CD4-positive, alpha-beta memory T cell (primary cell): Measurements from ENCODE around the gene GABRB2. TPM values are rescaled to one million over a fixed set of nuclear protein-coding genes. Genes with fewer than 3 reads are reported as not detected.
A peak's percentile ranks its signal among the peaks of the same experiment; 100 is the strongest.

ENCODE experiments used
- CTCF ChIA-PET: fragments of 350-600 bp; sonication (Branson Sonifier 250); formaldehyde crosslinking; loops from one replicate; lab custom pipeline; 2021; ENCODE audit warnings: inconsistent platforms; ENCODE audit not compliant: partially characterized antibody; lab: Charles Lee
- POLR2A ChIA-PET: fragments of 350-600 bp; sonication (Branson Sonifier 250); formaldehyde crosslinking; loops from one replicate; lab custom pipeline; 2021; ENCODE audit not compliant: partially characterized antibody; lab: Charles Lee
- DNase-seq, 5 donors: peaks; one replicate each; pipeline versions ENCODE4 v3.0.0 to v3.0.0-alpha.2; 2020 to 2022; ENCODE audit warnings: mixed read lengths in 1 of 5
- H3K27ac ChIP-seq: one replicate; pipeline ENCODE4 v1.7.0; 2013; ENCODE audit warnings: low read depth, low read length
- H3K27me3 ChIP-seq: 2 replicates; pipeline ENCODE4 v1.7.0; 2013; ENCODE audit warnings: mild to moderate bottlenecking, low read length, moderate library complexity; ENCODE audit not compliant: insufficient read depth
- H3K36me3 ChIP-seq: 2 replicates; pipeline ENCODE4 v1.7.0; 2013; ENCODE audit warnings: mild to moderate bottlenecking, low read length, moderate library complexity; ENCODE audit not compliant: insufficient read depth
- H3K4me1 ChIP-seq: 2 replicates; pipeline ENCODE4 v1.7.0; 2013; ENCODE audit warnings: mild to moderate bottlenecking, low read length, moderate library complexity; ENCODE audit not compliant: insufficient read depth
- H3K4me3 ChIP-seq, 2 donors: one replicate each; pipeline ENCODE4 v1.7.0; 2013; ENCODE audit warnings: low read length in 2 of 2, mild to moderate bottlenecking in 1 of 2
- H3K9me3 ChIP-seq, 2 donors: one replicate each; pipeline ENCODE4 v1.7.0; 2013; ENCODE audit warnings: low read length in 2 of 2, control low read depth in 1 of 2; ENCODE audit not compliant: control insufficient read depth in 1 of 2
- H3K27ac Mint-ChIP-seq, 7 donors: one replicate each; pipeline ENCODE4 v1.8.0; 2020 to 2021; ENCODE audit warnings: mixed read lengths in 7 of 7, mild to moderate bottlenecking in 6 of 7, inconsistent platforms in 3 of 7, moderate library complexity in 3 of 7
- H3K27me3 Mint-ChIP-seq, 2 donors: one replicate each; pipeline ENCODE4 v1.8.0; 2020 to 2021; ENCODE audit warnings: mixed read lengths in 2 of 2
- H3K36me3 Mint-ChIP-seq, 2 donors: one replicate each; pipeline ENCODE4 v1.8.0; 2020 to 2021; ENCODE audit warnings: mixed read lengths in 2 of 2, inconsistent platforms in 1 of 2, mild to moderate bottlenecking in 1 of 2
- H3K4me1 Mint-ChIP-seq, 4 donors: one replicate each; pipeline ENCODE4 v1.8.0; 2020 to 2021; ENCODE audit warnings: mixed read lengths in 4 of 4, mild to moderate bottlenecking in 1 of 4
- H3K4me3 Mint-ChIP-seq, 8 donors: one replicate each; pipeline ENCODE4 v1.8.0; 2020 to 2021; ENCODE audit warnings: mixed read lengths in 8 of 8, mild to moderate bottlenecking in 7 of 8, moderate library complexity in 6 of 8, inconsistent platforms in 3 of 8
- H3K9me3 Mint-ChIP-seq, 8 donors: one replicate each; pipeline ENCODE4 v1.8.0; 2020 to 2021; ENCODE audit warnings: mixed read lengths in 8 of 8, mild to moderate bottlenecking in 5 of 8, inconsistent platforms in 3 of 8, moderate library complexity in 1 of 8
- intact Hi-C: fragments of 100-400 bp; cut with micrococcal nuclease; formaldehyde crosslinking; loops from one replicate; pipeline ENCODE4 v1.15.1; 2023
- polyA plus RNA-seq, 2 donors: library from polyadenylated mRNA; unstranded; fragments of 300-500 nt; fragmentation: Illumina TruSeq; gene quantifications; one replicate each; pipeline ENCODE4 v1.2.3, GENCODE V29; 2021
- total RNA-seq, 2 experiments: library from RNA; stranded (reverse); gene quantifications; one replicate each; pipeline ENCODE4 v1.2.3, GENCODE V29; 2021

Gene GABRB2
- total and polyA plus RNA-seq, 4 experiments from 2014 or later: not detected

DNA sequence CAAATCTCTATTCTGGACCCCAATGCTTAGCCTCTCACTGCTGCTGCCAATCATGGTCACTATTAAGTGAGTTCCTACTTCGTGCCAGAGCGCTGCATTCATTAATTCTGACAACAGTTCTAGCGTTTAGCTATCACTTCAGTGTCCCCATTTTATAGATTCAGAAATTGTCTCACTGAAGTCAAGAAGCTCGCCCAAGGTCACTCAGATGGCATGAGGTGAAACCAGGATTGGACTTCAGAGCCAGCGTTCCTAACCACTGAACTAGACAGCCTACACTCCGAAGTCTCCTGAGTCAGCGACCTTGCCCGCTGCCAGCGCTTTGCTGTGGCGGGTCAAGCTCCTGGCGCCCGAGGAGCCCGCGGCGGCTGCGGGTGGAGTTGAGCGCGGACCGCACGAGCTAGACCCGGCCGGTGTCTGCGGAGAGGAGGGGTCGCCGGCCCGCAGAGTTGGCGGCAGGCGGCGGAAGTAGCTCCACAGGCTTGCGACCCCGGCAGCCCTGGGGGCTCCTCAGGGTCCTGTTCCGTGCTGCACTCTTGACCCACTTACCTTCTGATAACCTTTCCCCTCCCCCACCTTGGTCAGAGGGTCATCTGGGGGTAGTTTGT lies 2.1 kb upstream of the GABRB2 start:
- Mint-ChIP-seq H3K36me3 (peaks cover 0 to 6% of the 10 kb centered on the region in 2 donors), H3K4me3 (peak overlapping the region in 2 of 8 donors; percentile 54), H3K4me1 (peaks cover 0 to 15% (median 7%) of the 10 kb centered on the region in 4 donors), H3K9me3 (peaks cover 0 to 23% (median 9%) of the 10 kb centered on the region in 8 donors), H3K27ac (no peak overlapping the region), H3K27me3 (peaks cover 31 to 38% of the 10 kb centered on the region in 2 donors)
- no peaks in the 10 kb centered on the region for H3K36me3 ChIP-seq
- CTCF ChIA-PET: no interaction called here
- H3K9me3 ChIP-seq: no peaks in the 10 kb centered on the region
- intact Hi-C loops: loop anchor here (10.0 kb wide), 2 partner anchors 1114 to 1796 kb away; no protein-coding TSS in a partner anchor
- peaks cover 16% of the 10 kb centered on the region for H3K27me3 ChIP-seq
- H3K4me1 ChIP-seq: peaks cover 4% of the 10 kb centered on the region
- no peak for DNase-seq
- POLR2A ChIA-PET: no interaction called here
- H3K4me3 ChIP-seq: no peak overlapping the region
- H3K27ac ChIP-seq: no peak overlapping the region

DNA sequence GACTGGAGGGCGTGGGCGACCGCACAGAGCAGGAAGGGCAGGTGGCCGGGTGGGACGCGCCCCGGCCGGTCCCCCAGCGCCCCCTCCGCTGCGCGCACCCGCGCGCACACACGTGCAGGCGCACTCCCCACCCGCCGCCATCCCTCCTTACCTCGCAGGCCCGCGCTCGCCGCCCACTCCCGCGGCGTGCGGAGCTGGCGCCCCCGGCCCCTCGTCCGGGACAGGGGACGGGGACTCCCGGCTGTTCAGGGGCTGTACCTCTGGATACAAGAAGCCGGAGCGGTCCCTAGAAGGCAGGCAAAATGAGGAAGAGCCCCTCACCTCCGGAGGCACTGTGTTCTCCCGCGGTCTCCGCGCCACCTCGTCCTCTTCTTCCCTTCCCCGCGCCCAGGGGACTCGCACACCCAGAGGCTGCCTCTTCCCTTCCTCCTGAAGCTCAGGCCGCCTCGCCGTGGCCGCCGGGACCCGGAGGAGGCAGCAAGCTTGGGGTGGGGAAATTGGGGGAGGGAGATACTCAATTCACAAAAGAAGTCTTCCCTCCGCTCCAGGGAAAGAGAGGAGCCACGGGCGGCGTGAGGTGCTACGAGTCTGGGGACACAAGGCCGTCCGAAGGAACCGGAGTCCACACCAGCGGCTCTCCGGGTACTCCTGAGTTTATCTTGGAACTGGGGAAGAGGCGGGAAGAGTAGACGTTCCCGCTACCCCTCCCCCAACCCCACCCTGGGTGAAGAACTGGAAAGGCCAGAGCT lies 1.4 kb upstream of the GABRB2 start:
- Histone ChIP-seq H3K36me3 (no peaks in the 10 kb centered on the region), H3K4me3 (no peak overlapping the region), H3K27ac (no peak overlapping the region), H3K9me3 (no peaks in the 10 kb centered on the region), H3K27me3 (peaks cover 16% of the 10 kb centered on the region), H3K4me1 (peaks cover 4% of the 10 kb centered on the region)
- Mint-ChIP-seq H3K4me3 (peak overlapping the region in 2 of 8 donors; percentile 55 to 85), H3K27ac (no peak overlapping the region), H3K9me3 (peaks cover 0 to 23% (median 9%) of the 10 kb centered on the region in 8 donors), H3K4me1 (peaks cover 0 to 15% (median 7%) of the 10 kb centered on the region in 4 donors), H3K27me3 (peaks cover 33 to 40% of the 10 kb centered on the region in 2 donors), H3K36me3 (peaks cover 0 to 6% of the 10 kb centered on the region in 2 donors)
- POLR2A ChIA-PET: no interaction called here
- intact Hi-C loops: loop anchor here (10.0 kb wide), 2 partner anchors 1113 to 1797 kb away; no protein-coding TSS in a partner anchor
- CTCF ChIA-PET: no interaction called here
- DNase-seq: no peak

- intact Hi-C loops: loop anchor here (10.0 kb wide), 2 partner anchors 1113 to 1797 kb away; no protein-coding TSS in a partner anchor
- H3K27me3 ChIP-seq: peaks cover 16% of the 10 kb centered on the region
- Mint-ChIP-seq H3K9me3 (peaks cover 0 to 20% (median 8%) of the 10 kb centered on the region in 8 donors), H3K4me3 (peak overlapping the region in 4 of 8 donors; percentile 35 to 85 (median 46)), H3K27ac (no peak overlapping the region), H3K27me3 (peaks cover 36 to 40% of the 10 kb centered on the region in 2 donors), H3K4me1 (peaks cover 0 to 15% (median 7%) of the 10 kb centered on the region in 4 donors), H3K36me3 (peaks cover 0 to 6% of the 10 kb centered on the region in 2 donors)
- H3K36me3 ChIP-seq: no peaks in the 10 kb centered on the region
- H3K4me3 ChIP-seq: no peak overlapping the region
- ChIA-PET CTCF (no interaction called here), POLR2A (no interaction called here)
- peaks cover 4% of the 10 kb centered on the region for H3K4me1 ChIP-seq
- no peak overlapping the region for H3K27ac ChIP-seq
- no peak for DNase-seq
- H3K9me3 ChIP-seq: no peaks in the 10 kb centered on the region
Observed at GRCh38 chr5:161547406-161547737, 847 bp upstream of the GABRB2 start.

GRCh38 chr5:161546095-161546469 lies 443 bp downstream of the GABRB2 start:
- ChIA-PET CTCF (no interaction called here), POLR2A (no interaction called here)
- Histone ChIP-seq H3K4me3 (no peak overlapping the region), H3K4me1 (peaks cover 4% of the 10 kb centered on the region), H3K27me3 (peaks cover 16% of the 10 kb centered on the region), H3K27ac (no peak overlapping the region), H3K36me3 (no peaks in the 10 kb centered on the region), H3K9me3 (no peaks in the 10 kb centered on the region)
- Mint-ChIP-seq H3K36me3 (peaks cover 0 to 6% of the 10 kb centered on the region in 2 donors), H3K9me3 (peaks cover 0 to 14% (median 8%) of the 10 kb centered on the region in 8 donors), H3K27me3 (peaks cover 32 to 42% of the 10 kb centered on the region in 2 donors), H3K4me3 (peak overlapping the region in 7 of 8 donors; percentile 74 to 87 (median 78)), H3K27ac (no peak overlapping the region), H3K4me1 (peaks cover 0 to 15% (median 7%) of the 10 kb centered on the region in 4 donors)
- DNase-seq: no peak
- intact Hi-C loops: loop anchor here (10.0 kb wide), 2 partner anchors 1111 to 1799 kb away; no protein-coding TSS in a partner anchor

DNA sequence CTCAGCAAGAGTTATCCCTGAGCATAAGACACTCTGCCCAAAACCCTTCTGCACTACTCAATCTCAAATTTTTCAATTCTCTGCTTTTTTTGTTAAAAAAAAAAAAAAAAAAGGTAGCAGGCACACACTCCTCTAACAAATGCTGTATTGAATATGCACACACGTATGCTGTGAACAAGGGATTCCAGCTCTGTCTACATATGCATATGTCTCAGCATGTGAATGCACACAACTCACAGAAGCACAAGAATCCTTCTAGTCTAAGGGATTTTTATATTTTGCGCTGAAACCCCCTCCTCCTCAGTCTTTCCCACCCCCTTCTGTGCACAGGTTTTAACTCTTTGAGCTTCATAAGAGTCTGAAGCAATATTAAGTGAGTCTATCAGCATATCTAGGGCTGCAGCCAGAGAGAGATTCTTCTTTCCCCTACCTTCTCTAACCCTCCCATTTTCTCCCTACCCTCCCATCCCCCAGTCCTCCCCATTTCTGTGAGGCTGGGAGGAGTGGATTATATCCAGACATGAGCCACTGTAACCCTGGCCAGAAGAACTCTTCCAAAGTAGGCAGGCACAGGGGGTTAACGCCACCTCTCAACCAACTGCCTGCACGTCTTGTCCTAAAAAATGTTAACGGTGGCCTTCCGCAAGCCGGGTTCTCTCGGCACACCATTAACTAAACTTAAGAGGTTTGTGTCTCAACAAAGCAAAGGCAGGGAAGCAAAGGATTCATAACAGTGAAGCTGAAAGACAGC lies 1.0 kb downstream of the GABRB2 start:
- H3K27ac ChIP-seq: no peak overlapping the region
- Mint-ChIP-seq H3K4me1 (peaks cover 0 to 15% (median 7%) of the 10 kb centered on the region in 4 donors), H3K27ac (no peak overlapping the region), H3K4me3 (peak overlapping the region in 3 of 8 donors; percentile 32 to 81 (median 75)), H3K36me3 (peaks cover 0 to 6% of the 10 kb centered on the region in 2 donors), H3K9me3 (peaks cover 0 to 14% (median 7%) of the 10 kb centered on the region in 8 donors), H3K27me3 (peaks cover 28 to 38% of the 10 kb centered on the region in 2 donors)
- H3K27me3 ChIP-seq: peaks cover 16% of the 10 kb centered on the region
- intact Hi-C loops: loop anchor here (10.0 kb wide), 2 partner anchors 1111 to 1799 kb away; no protein-coding TSS in a partner anchor
- H3K36me3 ChIP-seq: no peaks in the 10 kb centered on the region
- no peaks in the 10 kb centered on the region for H3K9me3 ChIP-seq
- POLR2A ChIA-PET: no interaction called here
- CTCF ChIA-PET: interaction anchor here (1.2 to 1.5 kb wide), 2 partner anchors 10 to 14 kb away, joined by 3 to 6 read pairs; no protein-coding TSS in a partner anchor
- H3K4me1 ChIP-seq: peaks cover 4% of the 10 kb centered on the region
- no peak overlapping the region for H3K4me3 ChIP-seq
- DNase-seq: no peak

- no peaks in the 10 kb centered on the region for H3K9me3 ChIP-seq
- Mint-ChIP-seq H3K9me3 (peaks cover 0 to 12% (median 5%) of the 10 kb centered on the region in 8 donors), H3K27ac (no peak overlapping the region), H3K36me3 (peaks cover 0 to 6% of the 10 kb centered on the region in 2 donors), H3K4me3 (peak overlapping the region in 1 of 8 donors; percentile 39), H3K4me1 (peaks cover 0 to 15% (median 7%) of the 10 kb centered on the region in 4 donors), H3K27me3 (peaks cover 25 to 33% of the 10 kb centered on the region in 2 donors)
- H3K27me3 ChIP-seq: peaks cover 16% of the 10 kb centered on the region
- H3K27ac ChIP-seq: no peak overlapping the region
- H3K36me3 ChIP-seq: no peaks in the 10 kb centered on the region
- H3K4me3 ChIP-seq: no peak overlapping the region
- intact Hi-C loops: loop anchor here (10.0 kb wide), 2 partner anchors 1110 to 1800 kb away; no protein-coding TSS in a partner anchor
- ChIA-PET CTCF (interaction anchor here (0.8 to 1.5 kb wide), 3 partner anchors 9 to 1864 kb away, joined by 3 to 6 read pairs (median 3); no protein-coding TSS in a partner anchor), POLR2A (no interaction called here)
- no peak for DNase-seq
- peaks cover 4% of the 10 kb centered on the region for H3K4me1 ChIP-seq
Observed at GRCh38 chr5:161544350-161544765, 2.2 kb downstream of the GABRB2 start.
